Measurements from ENCODE around the gene FAM120B. TPM values are rescaled to one million over a fixed set of nuclear protein-coding genes. Genes with fewer than 3 reads are reported as not detected.

Gene FAM120B
- total and polyA plus RNA-seq, 2 of the 4 experiments (the other 2 are of a cell fraction) = 15.3 to 28.0 TPM

GRCh38 chr6:170307080-170307545, 555 bp downstream of the FAM120B start (continued):
- no peak for TF ChIP-seq CTCF (conservative IDR thresholded peaks at IDR 0.05; ENCODE audit: low read depth, low read length)
- TF ChIP-seq FOS (IDR thresholded peaks at IDR 0.05; ENCODE audit: low read depth, low read length) = no peak
- no peak for TF ChIP-seq CEBPB (IDR thresholded peaks at IDR 0.05; ENCODE audit: low read depth, low read length)

- Histone ChIP-seq H3K36me3 (ENCODE audit: control insufficient read depth, insufficient read depth, low read length) (0 out of 2 replicates have a peak, but pooled peaks cover 2% of the 10 kb centered on the region), H3K9me3 (ENCODE audit: control insufficient read depth, insufficient read depth, low read length) (no peaks in the 10 kb centered on the region), H4K91ac (ENCODE audit: insufficient read depth, low read depth, low read length) (no peak overlapping the region), H3K27me3 (ENCODE audit: control insufficient read depth, insufficient read depth, low read length) (no peaks in the 10 kb centered on the region), H3K23ac (ENCODE audit: low read depth, low read length) (no peak overlapping the region; the same call in 1 of the 2 replicates), H3K18ac (ENCODE audit: low read depth, low read length) (no peak overlapping the region), H3K56ac (ENCODE audit: extremely low read depth, insufficient read depth, low read length) (no peak overlapping the region), H3K4me1 (ENCODE audit: control insufficient read depth, insufficient read depth, low read length) (peaks cover 13% of the 10 kb centered on the region), H3K4me2 (ENCODE audit: low read depth, low read length) (no peak overlapping the region), H2BK15ac (ENCODE audit: low read depth, low read length) (no peak overlapping the region), H2AK9ac (replicated peaks; ENCODE audit: low read depth, low read length, poor library complexity) (no peak overlapping the region), H4K5ac (ENCODE audit: low read depth, low read length) (no peak overlapping the region), H2BK120ac (ENCODE audit: low read depth, low read length) (no peak overlapping the region), H4K20me1 (ENCODE audit: insufficient read depth, low read length) (peaks cover 35% of the 10 kb centered on the region), H2BK5ac (ENCODE audit: low read depth, low read length, poor library complexity, severe bottlenecking) (no peak overlapping the region), H3K4ac (ENCODE audit: low read depth, low read length) (no peak overlapping the region), H3K79me1 (ENCODE audit: low read depth in 1 of 2, low read length in 2 of 2) (peaks cover 34 to 61% of the 10 kb centered on the region in 2 experiments), H3K14ac (replicated peaks; ENCODE audit: low read depth, low read length) (no peak overlapping the region), H2AFZ (replicated peaks; ENCODE audit: low read length, poor library complexity) (no peak overlapping the region), H2BK20ac (ENCODE audit: low read depth, low read length) (no peak overlapping the region), H3K9me1 (ENCODE audit: insufficient read depth, low read length) (peaks cover 28% of the 10 kb centered on the region), H3K4me3 (ENCODE audit: insufficient read depth, low read depth, low read length) (no peak overlapping the region), H4K8ac (ENCODE audit: low read depth in 2 of 2, low read length in 2 of 2) (no peak overlapping the region), H3K9ac (ENCODE audit: low read depth, low read length) (no peak overlapping the region), H2AK5ac (ENCODE audit: low read depth, low read length) (no peak overlapping the region), H3K27ac (ENCODE audit: insufficient read depth, low read length) (no peak overlapping the region)
- TF ChIP-seq CHD1 (IDR thresholded peaks at IDR 0.05; ENCODE audit: low read depth, low read length) (no peak), RCOR1 (IDR thresholded peaks at IDR 0.05; ENCODE audit: insufficient replicate concordance, low read length) (no peak), USF2 (IDR thresholded peaks at IDR 0.05; ENCODE audit: low read depth, low read length) (no peak), RFX5 (IDR thresholded peaks at IDR 0.05; ENCODE audit: low read depth, low read length) (no peak), RAD21 (IDR thresholded peaks at IDR 0.05; ENCODE audit: low read length) (no peak), NFE2L2 (IDR thresholded peaks at IDR 0.05; ENCODE audit: low read depth, low read length) (no peak), MAZ (IDR thresholded peaks at IDR 0.05; ENCODE audit: borderline replicate concordance, low read depth, low read length) (no peak)
- DNase-seq (no peak), ATAC-seq (ENCODE audit: low read depth) (no peak)
- dilution Hi-C loops (cut with HindIII; ENCODE audit: low sequenced_read_pairs, unreplicated experiment) (no loop called here), in situ Hi-C loops (cut with MboI; ENCODE audit: low sequenced_read_pairs) (loop anchor here (10.0 kb wide), 1 partner anchor 514 kb away; no protein-coding TSS in a partner anchor), intact Hi-C loops (cut with micrococcal nuclease) (loop anchor here (5.0 kb wide), 2 partner anchors 209 to 586 kb away; partner anchors contain the start of gene PHF10)
- CTCF ChIA-PET = no interaction called here
- POLR2A ChIA-PET (ENCODE audit: unreplicated experiment) = no interaction called here
- no TSS peak for BruUV-seq (replicated peaks)
- no CpG with 5 or more reads among the region's 1 CpG for WGBS, 2 experiments (ENCODE audit: extremely low coverage in 2 of 2, insufficient read length in 1 of 2)
Observed at GRCh38 chr6:170308761-170309160, 2.2 kb downstream of the FAM120B start.
